NOMO-1 treated with DMSO at 0.1 percent for 48 hours (cell line): Measurements from ENCODE around the gene USB1.

Experiments
- DNase-seq: peaks from one replicate; lab custom pipeline; 2025; ENCODE audit not compliant: unreplicated experiment; lab: John Stamatoyannopoulos, UW

Gene USB1

GRCh38 chr16:58045096-58045495 is 43.9 kb downstream of the USB1 start:
- no peak for DNase-seq

- peak; percentile 13 for DNase-seq
These were observed 45.1 kb downstream of the USB1 start for GRCh38 chr16:58046054-58046881.

GRCh38 chr16:58046936-58047335 is 45.7 kb downstream of the USB1 start:
- DNase-seq: no peak

GRCh38 chr16:58047557-58048348 is 46.5 kb downstream of the USB1 start:
- no peak for DNase-seq

GRCh38 chr16:58048494-58049231 is 47.5 kb downstream of the USB1 start:
- no peak for DNase-seq

GRCh38 chr16:58049232-58050185 is 48.3 kb downstream of the USB1 start:
- DNase-seq: no peak

GRCh38 chr16:58051296-58051695 is 50.1 kb downstream of the USB1 start:
- DNase-seq: no peak

- DNase-seq: no peak
These were observed 50.8 kb downstream of the USB1 start for GRCh38 chr16:58051821-58052603.

- no peak for DNase-seq
These were observed 52.4 kb downstream of the USB1 start for GRCh38 chr16:58053682-58054005.

GRCh38 chr16:58054289-58054688 is 53.1 kb downstream of the USB1 start:
- peak; percentile 28 for DNase-seq

- no peak for DNase-seq
These were observed 55.4 kb downstream of the USB1 start for GRCh38 chr16:58056580-58056979.

GRCh38 chr16:58057121-58057520 is 55.9 kb downstream of the USB1 start:
- DNase-seq: no peak

GRCh38 chr16:58057784-58058183 is 56.6 kb downstream of the USB1 start:
- no peak for DNase-seq

GRCh38 chr16:58062821-58063220 is 61.6 kb downstream of the USB1 start:
- DNase-seq: no peak

GRCh38 chr16:58063377-58064076 is 62.3 kb downstream of the USB1 start:
- no peak for DNase-seq

GRCh38 chr16:58070585-58070984 is 69.4 kb downstream of the USB1 start:
- no peak for DNase-seq
